A673 (cell line): Measurements from ENCODE around the gene CCDC179.

Experiments used
- CTCF ChIP-seq: fragments of 300-800, 200-600 bp; sonication (generic); conservative IDR thresholded peaks from 2 replicates; pipeline ENCODE4 v1.5.1; 2017; ENCODE audit warnings: low read depth, mild to moderate bottlenecking, antibody characterized with exemption, low read length, moderate library complexity, mixed read lengths
- EZH2 ChIP-seq: fragments of 200-600 bp; sonication (generic); IDR thresholded peaks from 2 replicates; pipeline ENCODE4 v1.6.1; 2017; ENCODE audit warnings: borderline replicate concordance, low read depth, mild to moderate bottlenecking, mixed read lengths, antibody characterized with exemption, low read length; ENCODE audit not compliant: poor library complexity, severe bottlenecking

DNA sequence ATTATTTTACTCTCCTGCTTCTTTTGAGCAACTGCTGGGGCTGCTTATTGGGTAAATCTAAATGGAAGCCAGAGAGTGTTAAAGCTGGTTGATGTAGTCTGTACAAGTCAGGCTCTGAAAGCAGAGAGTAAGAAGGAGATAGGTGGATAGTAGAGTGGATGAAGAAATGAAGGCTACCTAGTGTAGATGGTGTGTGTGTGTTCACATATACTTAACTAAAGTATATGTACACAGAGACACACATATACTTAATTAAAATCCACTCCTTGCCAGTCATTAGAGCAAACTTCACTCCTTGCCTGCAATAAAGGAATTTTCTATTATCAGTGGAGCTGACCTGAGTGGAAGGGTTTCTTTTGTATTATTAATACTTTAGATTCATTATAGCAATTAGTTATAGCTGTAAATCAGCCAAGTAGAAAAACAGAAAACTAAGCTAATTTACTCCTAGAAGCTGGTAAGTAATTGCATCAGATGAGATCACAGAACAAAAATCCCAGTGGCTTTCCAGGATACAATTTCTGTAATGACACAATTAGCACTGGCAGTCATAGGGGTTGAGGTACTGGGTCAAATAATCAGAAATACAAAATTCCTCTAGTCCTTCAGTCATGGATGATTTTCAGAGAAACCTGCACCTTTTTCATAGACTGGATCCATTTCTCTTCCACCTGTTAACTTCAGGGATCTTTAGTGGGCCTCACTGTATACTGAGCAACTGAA is 40.7 kb upstream of the CCDC179 start:
- TF ChIP-seq CTCF (no peak), EZH2 (no peak)
